ENCODE data around the gene GRM4.

The GRM4 gene

GRCh38 chr6:33991610-33992009, 154.3 kb downstream of the GRM4 start:
- peaks cover 4% of the 10 kb centered on the region for H3K27me3 ChIP-seq (ENCODE audit: insufficient read depth, insufficient read length)

GRCh38 chr6:33990061-33990541, 155.8 kb downstream of the GRM4 start:
- Histone ChIP-seq H3K4me1 (ENCODE audit: insufficient read depth, insufficient read length) (peaks cover 16% of the 10 kb centered on the region), H3K36me3 (ENCODE audit: insufficient read depth, insufficient read length, low read length) (no peaks in the 10 kb centered on the region), H3K4me3 (ENCODE audit: insufficient read length, low read depth) (no peak overlapping the region), H3K9ac (ENCODE audit: insufficient read length, low read depth) (no peak overlapping the region), H3K9me3 (ENCODE audit: insufficient read depth, low read length) (peaks cover 7% of the 10 kb centered on the region), H3K27me3 (ENCODE audit: insufficient read depth, insufficient read length) (peaks cover 4% of the 10 kb centered on the region)
- no peak for TF ChIP-seq SUZ12 (IDR thresholded peaks at IDR 0.05; ENCODE audit: extremely low read depth, insufficient read depth, insufficient read length)
- no peak for TF ChIP-seq YY1 (IDR thresholded peaks at IDR 0.05; ENCODE audit: insufficient read depth, insufficient read length)
- no peak for TF ChIP-seq ZNF274 (IDR thresholded peaks at IDR 0.05; ENCODE audit: low read depth, low read length)
- no peak for DNase-seq (ENCODE audit: low read depth, low spot score)

More at GRCh38 chr6:33991610-33992009, 154.3 kb downstream of the GRM4 start:
- H3K4me1 ChIP-seq (ENCODE audit: insufficient read depth, insufficient read length) = peaks cover 11% of the 10 kb centered on the region
- H3K9me3 ChIP-seq (ENCODE audit: insufficient read depth, low read length) = peaks cover 3% of the 10 kb centered on the region; the same call in 1 of the 2 replicates
- TF ChIP-seq ZNF274 (IDR thresholded peaks at IDR 0.05; ENCODE audit: low read depth, low read length) (no peak), YY1 (IDR thresholded peaks at IDR 0.05; ENCODE audit: insufficient read depth, insufficient read length) (no peak), SUZ12 (IDR thresholded peaks at IDR 0.05; ENCODE audit: extremely low read depth, insufficient read depth, insufficient read length) (no peak)
- H3K36me3 ChIP-seq (ENCODE audit: insufficient read depth, insufficient read length, low read length) = no peaks in the 10 kb centered on the region
- H3K4me3 ChIP-seq (ENCODE audit: insufficient read length, low read depth) = no peak overlapping the region
- DNase-seq (ENCODE audit: low read depth, low spot score) = no peak
- no peak overlapping the region for H3K9ac ChIP-seq (ENCODE audit: insufficient read length, low read depth)

- no peak for TF ChIP-seq SUZ12 (IDR thresholded peaks at IDR 0.05; ENCODE audit: extremely low read depth, insufficient read depth, insufficient read length)
- TF ChIP-seq ZNF274 (IDR thresholded peaks at IDR 0.05; ENCODE audit: low read depth, low read length) = no peak
- no peak for TF ChIP-seq YY1 (IDR thresholded peaks at IDR 0.05; ENCODE audit: insufficient read depth, insufficient read length)
- Histone ChIP-seq H3K27me3 (ENCODE audit: insufficient read depth, insufficient read length) (peaks cover 4% of the 10 kb centered on the region), H3K4me3 (ENCODE audit: insufficient read length, low read depth) (no peak overlapping the region), H3K9ac (ENCODE audit: insufficient read length, low read depth) (no peak overlapping the region), H3K4me1 (ENCODE audit: insufficient read depth, insufficient read length) (peaks cover 17% of the 10 kb centered on the region), H3K36me3 (ENCODE audit: insufficient read depth, insufficient read length, low read length) (no peaks in the 10 kb centered on the region), H3K9me3 (ENCODE audit: insufficient read depth, low read length) (peaks cover 7% of the 10 kb centered on the region)
- DNase-seq (ENCODE audit: low read depth, low spot score) = no peak
Observed at GRCh38 chr6:33989016-33989854, 156.7 kb downstream of the GRM4 start.

- H3K27me3 ChIP-seq (ENCODE audit: insufficient read depth, insufficient read length) = peaks cover 4% of the 10 kb centered on the region
Observed at GRCh38 chr6:33988121-33989015, 157.5 kb downstream of the GRM4 start.

GRCh38 chr6:33987531-33988021, 158.3 kb downstream of the GRM4 start:
- Histone ChIP-seq H3K4me1 (ENCODE audit: insufficient read depth, insufficient read length) (peaks cover 13% of the 10 kb centered on the region), H3K9me3 (ENCODE audit: insufficient read depth, low read length) (peaks cover 7% of the 10 kb centered on the region), H3K4me3 (ENCODE audit: insufficient read length, low read depth) (no peak overlapping the region), H3K9ac (ENCODE audit: insufficient read length, low read depth) (no peak overlapping the region), H3K36me3 (ENCODE audit: insufficient read depth, insufficient read length, low read length) (no peaks in the 10 kb centered on the region), H3K27me3 (ENCODE audit: insufficient read depth, insufficient read length) (peaks cover 4% of the 10 kb centered on the region)
- no peak for DNase-seq (ENCODE audit: low read depth, low spot score)
- TF ChIP-seq ZNF274 (IDR thresholded peaks at IDR 0.05; ENCODE audit: low read depth, low read length) (no peak), SUZ12 (IDR thresholded peaks at IDR 0.05; ENCODE audit: extremely low read depth, insufficient read depth, insufficient read length) (no peak), YY1 (IDR thresholded peaks at IDR 0.05; ENCODE audit: insufficient read depth, insufficient read length) (no peak)

More at GRCh38 chr6:33988121-33989015, 157.5 kb downstream of the GRM4 start:
- TF ChIP-seq YY1 (IDR thresholded peaks at IDR 0.05; ENCODE audit: insufficient read depth, insufficient read length) = no peak
- TF ChIP-seq ZNF274 (IDR thresholded peaks at IDR 0.05; ENCODE audit: low read depth, low read length) = no peak
- H3K9me3 ChIP-seq (ENCODE audit: insufficient read depth, low read length) = peaks cover 7% of the 10 kb centered on the region
- no peak overlapping the region for H3K4me3 ChIP-seq (ENCODE audit: insufficient read length, low read depth)
- H3K9ac ChIP-seq (ENCODE audit: insufficient read length, low read depth) = no peak overlapping the region
- H3K36me3 ChIP-seq (ENCODE audit: insufficient read depth, insufficient read length, low read length) = no peaks in the 10 kb centered on the region
- H3K4me1 ChIP-seq (ENCODE audit: insufficient read depth, insufficient read length) = peaks cover 17% of the 10 kb centered on the region
- no peak for DNase-seq (ENCODE audit: low read depth, low spot score)

- Histone ChIP-seq H3K4me3 (ENCODE audit: insufficient read length, low read depth) (no peak overlapping the region), H3K36me3 (ENCODE audit: insufficient read depth, insufficient read length, low read length) (no peaks in the 10 kb centered on the region), H3K9ac (ENCODE audit: insufficient read length, low read depth) (no peak overlapping the region), H3K9me3 (ENCODE audit: insufficient read depth, low read length) (peaks cover 7% of the 10 kb centered on the region), H3K4me1 (ENCODE audit: insufficient read depth, insufficient read length) (peaks cover 13% of the 10 kb centered on the region), H3K27me3 (ENCODE audit: insufficient read depth, insufficient read length) (peaks cover 4% of the 10 kb centered on the region)
- TF ChIP-seq YY1 (IDR thresholded peaks at IDR 0.05; ENCODE audit: insufficient read depth, insufficient read length) = no peak
- no peak for DNase-seq (ENCODE audit: low read depth, low spot score)
Observed at GRCh38 chr6:33985947-33986346, 159.9 kb downstream of the GRM4 start.
